ENCODE results near the gene MTG2. TPM values are rescaled to one million over a fixed set of nuclear protein-coding genes. Genes with fewer than 3 reads are reported as not detected.
A peak's percentile ranks its signal among the peaks of the same experiment; 100 is the strongest.

The MTG2 gene
- total RNA-seq, 1 donor from 2014 or later: 29.9 TPM

- no peak for DNase-seq (ENCODE audit: low spot score)
These were observed 49.4 kb downstream of the MTG2 start for GRCh38 chr20:62232194-62232593.

- no peak for DNase-seq (ENCODE audit: low spot score)
These were observed 50.2 kb downstream of the MTG2 start for GRCh38 chr20:62232770-62233645.

- no peak for DNase-seq (ENCODE audit: low spot score)
These were observed 50.9 kb downstream of the MTG2 start for GRCh38 chr20:62233684-62234083.

DNA sequence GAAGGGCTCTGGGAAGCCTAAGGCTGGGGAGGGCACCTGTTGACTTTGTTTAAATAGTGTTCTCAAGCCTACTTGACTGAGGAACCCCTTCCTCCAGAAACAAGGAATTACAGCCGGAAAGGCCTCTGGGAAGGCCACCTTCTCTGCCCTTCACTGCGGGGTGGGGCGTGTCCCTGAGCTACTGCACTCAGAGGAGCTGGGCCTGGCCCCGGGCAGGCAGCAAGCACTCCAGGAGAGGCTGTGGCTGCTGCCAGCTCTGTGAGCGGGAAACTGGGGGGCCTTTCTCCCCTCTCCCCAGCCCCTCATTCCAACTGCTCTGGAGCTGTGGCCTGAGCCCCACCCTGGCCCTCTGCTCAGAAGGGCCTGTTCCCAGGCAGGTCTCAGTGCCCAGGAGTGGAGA, 51.5 kb downstream of the MTG2 start:
- DNase-seq (ENCODE audit: low spot score): no peak

DNA sequence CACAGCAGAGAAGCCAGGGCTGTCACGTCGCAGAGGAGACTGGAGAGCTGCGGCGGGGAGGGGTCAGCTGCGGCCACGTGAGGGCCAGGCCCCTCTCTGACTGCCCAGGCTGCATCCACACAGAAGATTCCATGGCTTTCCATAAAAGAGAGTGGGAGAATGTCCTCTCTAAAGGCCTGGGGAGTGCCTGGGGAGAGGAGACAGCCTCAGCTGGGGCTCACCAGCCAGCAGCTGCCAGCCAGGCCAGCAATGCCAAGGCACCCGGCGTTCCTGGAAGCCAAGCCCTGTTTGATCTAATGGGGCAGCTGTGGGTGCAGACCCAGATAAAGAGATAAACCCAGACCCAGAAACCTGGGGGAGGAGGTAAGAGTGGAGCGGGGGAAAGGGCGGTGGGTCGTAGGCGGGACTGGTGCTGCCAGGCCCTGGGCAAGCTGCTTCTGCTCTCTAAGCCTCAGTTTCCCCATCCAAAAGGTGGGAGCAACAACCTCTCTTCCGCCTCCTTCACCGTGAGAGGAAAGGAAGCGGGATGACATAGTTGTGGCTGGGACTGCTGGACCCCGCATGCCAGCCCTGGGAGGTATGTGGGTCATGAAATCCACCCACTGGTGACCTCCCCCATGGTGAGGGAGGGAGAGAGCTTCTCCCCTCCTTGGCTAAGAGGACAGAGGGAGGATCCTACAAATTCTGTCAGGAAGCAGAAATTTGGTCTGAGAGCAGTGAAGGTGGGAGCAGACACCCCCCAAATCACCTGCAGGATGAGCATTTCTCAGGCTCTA, 52.4 kb downstream of the MTG2 start:
- DNase-seq (ENCODE audit: low spot score): no peak

DNA sequence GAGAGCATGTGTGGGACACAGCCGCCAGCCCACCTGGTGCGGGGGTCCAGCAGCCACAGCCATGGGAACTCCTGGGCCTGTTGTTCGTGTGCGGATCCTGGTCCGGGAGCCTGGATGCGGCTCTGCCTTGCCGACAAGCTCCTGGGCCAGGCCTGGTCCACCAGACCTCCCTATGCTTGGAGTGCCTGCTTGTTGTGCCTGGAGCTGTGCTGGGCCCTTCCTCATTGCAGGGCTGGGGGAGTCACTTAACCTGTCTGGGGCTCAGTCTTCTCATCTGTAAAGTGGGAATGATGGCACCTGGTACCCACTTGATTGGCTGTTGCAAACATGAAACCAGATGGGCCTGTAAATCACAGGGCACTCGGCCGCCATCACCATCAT, 52.9 kb downstream of the MTG2 start:
- no peak for DNase-seq (ENCODE audit: low spot score)

GRCh38 chr20:62236200-62236599, 53.4 kb downstream of the MTG2 start:
- no peak for DNase-seq (ENCODE audit: low spot score)

DNA sequence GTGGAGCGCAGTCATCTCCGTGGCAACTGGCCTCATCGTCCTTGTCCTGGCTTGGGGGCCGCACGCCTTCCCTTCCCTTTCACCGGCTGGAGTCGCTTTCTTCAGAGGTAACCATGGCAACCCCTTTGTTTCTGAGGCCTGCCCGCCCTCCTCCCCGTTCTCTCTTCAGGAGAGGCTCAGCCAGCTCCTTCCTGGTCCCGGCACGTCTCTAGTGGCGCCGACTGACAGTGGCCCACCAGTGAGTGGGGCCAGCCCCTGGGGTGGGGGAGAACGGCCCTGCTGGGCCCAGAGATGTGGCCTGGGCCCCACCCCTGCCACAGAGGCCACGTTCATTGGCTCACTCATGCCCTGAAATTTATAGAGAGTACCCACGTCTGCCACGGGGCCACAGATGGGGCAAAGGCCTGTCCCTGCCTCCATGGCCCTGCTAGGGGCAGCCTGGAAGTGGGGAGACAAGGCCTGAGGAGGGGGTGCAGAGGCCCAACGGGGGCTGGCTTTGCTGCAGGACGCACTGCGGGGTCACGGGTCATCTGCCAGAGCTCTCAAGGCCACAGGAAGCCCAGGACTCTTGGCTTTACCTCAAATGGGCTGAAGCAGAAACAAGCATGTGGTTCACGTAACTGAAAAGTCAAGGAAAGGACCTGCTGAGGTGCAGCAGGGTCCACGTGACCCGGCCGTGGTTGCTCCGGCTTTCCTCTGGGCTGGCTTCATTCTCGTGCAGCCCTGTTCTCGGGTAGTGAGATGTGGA, 54.1 kb downstream of the MTG2 start:
- no peak for DNase-seq (ENCODE audit: low spot score)

DNA sequence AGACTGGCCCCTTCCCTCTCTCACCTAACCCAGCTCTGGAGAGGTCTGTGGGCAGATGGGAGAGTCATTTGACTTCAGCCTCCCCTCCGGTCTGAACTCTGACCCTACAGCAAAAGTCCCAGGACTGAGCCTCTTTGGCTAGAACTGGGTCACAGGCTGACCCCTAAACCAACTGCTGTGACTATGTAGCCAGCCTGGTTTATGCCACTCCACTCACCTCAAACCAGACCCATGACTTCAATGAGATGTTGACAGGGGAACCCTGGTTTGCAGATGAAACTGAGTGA, 54.6 kb downstream of the MTG2 start:
- DNase-seq (ENCODE audit: low spot score): no peak

DNA sequence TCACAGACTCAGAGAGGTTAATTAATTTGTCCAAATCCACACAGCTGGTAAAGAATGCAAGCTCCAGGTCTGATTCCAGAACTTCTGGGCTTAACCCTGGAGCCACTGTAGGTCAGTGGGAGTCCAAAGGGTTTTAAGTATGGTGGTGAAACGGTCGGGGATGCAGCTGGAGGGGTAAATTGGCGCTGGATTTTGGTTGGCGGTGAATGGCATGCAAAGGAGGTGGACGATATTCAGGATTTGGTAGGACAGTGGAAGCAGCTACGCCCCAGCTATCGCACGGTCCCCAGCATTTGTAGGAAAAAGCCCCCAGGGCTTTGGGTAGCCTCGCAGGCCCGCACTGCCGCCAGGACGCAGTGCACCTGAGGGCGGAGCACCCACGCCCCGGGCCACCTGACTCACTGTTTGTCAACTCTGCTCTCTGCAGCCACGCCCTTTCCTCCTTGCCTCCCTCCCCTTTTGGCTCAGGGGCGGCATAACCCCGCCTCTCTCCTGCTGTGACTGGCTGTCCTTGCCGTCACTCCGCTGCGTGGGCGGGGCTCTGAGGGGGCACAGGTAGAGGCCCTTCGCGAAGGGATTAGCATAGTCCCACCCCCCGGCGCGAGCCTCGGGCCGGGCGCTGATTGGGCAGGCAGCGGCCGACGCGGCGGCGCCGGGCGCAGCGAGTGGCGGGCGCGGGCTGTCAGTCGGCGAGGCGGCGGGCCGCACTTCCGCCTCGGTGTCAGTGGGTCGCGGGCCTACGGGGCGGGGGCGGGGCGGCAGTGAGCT, 55.2 kb downstream of the MTG2 start, which contains the start of gene OSBPL2:
Gene OSBPL2, plus strand, starts transcription at position 721 of the 768 bp plus-strand sequence. CDS start 17,664 bp downstream, outside the sequence.
- DNase-seq (ENCODE audit: low spot score): peak; percentile 100

DNA sequence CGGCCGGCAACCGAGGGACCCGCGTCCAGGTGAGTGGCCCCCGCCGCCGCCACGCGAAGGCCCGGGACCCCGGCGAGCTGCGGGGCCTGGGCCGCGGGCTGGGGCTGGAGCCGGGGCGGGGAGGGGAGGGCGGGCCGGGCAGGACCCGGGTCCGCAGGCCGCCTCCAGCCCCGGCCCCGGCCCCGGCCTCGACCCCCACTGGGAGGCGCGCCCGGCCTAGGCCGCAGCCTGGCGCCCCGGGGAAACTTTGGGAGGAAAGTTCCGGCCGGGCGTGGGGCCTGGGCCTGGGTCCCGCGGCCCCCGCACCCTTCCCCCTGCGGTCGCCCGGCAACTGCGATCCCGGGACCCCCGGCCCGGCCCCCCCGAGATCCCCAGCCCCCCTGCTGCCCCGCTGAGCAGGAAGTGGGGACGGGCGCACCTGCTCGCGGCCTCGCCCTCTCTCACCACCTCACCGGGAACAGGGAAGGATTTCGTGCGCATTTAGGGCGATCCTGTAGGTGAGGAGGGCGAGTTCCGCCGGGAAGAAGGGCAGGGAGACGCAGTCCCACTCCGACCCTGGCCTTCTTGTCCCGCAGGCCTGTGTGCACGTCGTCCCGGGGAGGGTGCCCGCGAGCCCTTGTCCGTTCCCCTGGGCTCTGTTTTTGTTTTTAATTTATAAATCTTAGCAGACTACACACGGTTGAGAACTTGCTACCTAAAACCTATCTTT, 55.9 kb downstream of the MTG2 start:
- DNase-seq (ENCODE audit: low spot score): no peak

GRCh38 chr20:62239278-62239879, 56.6 kb downstream of the MTG2 start:
- DNase-seq (ENCODE audit: low spot score): no peak

GRCh38 chr20:62240020-62240685, 57.3 kb downstream of the MTG2 start:
- no peak for DNase-seq (ENCODE audit: low spot score)

DNA sequence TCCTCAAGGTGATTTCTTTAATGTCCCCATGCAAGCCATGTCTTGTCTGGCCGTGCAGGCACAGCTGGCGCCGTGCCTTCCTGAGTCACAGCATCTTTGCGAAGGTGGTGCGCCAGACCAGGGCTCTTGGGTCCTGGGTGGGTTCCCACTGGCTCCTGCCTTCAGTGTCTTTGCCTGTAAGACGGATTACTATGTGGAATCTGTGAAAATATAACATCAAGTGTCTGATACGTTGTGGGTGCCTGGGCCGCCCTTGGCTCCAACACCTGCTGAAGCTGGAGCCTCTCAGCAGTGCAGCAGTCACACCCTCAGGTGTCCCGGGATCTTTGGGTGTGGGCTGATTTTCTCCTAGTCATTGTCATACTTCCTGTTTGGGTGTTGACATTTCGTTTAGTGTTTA, 58.7 kb downstream of the MTG2 start:
- DNase-seq (ENCODE audit: low spot score): no peak

DNA sequence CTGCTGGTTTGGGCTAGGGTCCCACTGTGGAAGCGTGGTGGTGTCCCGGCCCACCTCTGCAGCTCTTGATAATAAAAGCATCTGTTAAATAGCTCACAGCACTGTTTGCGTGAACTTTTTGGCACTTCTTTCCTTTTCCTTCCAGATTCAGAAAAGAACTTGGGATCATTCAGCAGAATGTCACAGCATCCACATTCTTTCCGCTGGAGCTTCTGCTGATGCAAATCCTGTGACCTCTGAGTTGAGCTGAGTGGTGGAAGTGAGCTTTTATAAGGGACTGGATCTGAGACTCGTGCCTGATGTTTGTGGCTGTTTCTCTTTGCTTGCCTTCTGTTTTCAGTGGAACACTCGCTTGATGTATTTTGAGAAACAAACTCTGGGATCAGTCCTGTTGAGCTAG, 59.3 kb downstream of the MTG2 start:
- no peak for DNase-seq (ENCODE audit: low spot score)

- no peak for DNase-seq (ENCODE audit: low spot score)
These were observed 60.3 kb downstream of the MTG2 start for GRCh38 chr20:62243106-62243505.

DNA sequence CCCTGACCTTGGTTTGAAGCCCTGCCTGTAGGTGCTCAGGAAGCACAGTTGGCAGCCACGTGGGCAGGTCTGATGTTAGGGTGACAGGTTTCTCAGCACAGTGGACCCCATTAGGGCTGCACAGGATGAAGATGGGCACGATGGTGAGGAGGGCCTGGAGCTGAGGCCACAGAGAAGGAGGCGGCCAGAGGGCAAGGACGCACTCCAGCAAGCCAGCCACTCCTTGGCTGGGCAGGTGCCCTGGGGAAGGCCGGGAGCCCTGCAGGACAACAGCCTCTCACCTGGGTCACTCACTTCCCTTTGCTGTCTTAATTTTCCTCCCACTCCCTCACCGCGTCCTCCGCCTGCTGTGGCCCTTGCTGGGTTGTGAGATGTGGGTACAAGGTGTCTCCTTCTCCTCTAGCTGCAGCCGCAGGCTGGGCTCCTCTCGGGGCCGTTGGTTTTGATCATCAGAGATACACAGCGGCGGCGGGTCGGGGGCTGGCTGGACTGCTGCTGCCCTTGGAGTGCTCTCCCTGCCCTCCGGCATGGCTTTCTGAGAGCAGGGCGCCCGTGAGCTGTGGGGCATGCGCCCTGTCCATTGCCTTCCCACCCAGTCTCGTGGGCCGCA, 61.2 kb downstream of the MTG2 start:
- DNase-seq (ENCODE audit: low spot score): no peak

GRCh38 chr20:62244644-62245108, 61.8 kb downstream of the MTG2 start:
- no peak for DNase-seq (ENCODE audit: low spot score)

GRCh38 chr20:62245911-62246280, 63.1 kb downstream of the MTG2 start:
- no peak for DNase-seq (ENCODE audit: low spot score)

All from mesenteric fat pad (tissue), 1 donor.